AG04450 (cell line): ENCODE data around the gene XXYLT1. TPM values are rescaled to one million over a fixed set of nuclear protein-coding genes. Genes with fewer than 3 reads are reported as not detected.

Experiments used
- CTCF ChIA-PET: fragments of 300-600, 350-600 bp; formaldehyde crosslinking; extraction: SDS; loops from one replicate; lab custom pipeline; 2022; ENCODE audit warnings: antibody characterized with exemption, inconsistent platforms; lab: Charles Lee
- POLR2A ChIA-PET: fragments of 350-600 bp; formaldehyde crosslinking; extraction: SDS; loops from one replicate; lab custom pipeline; 2021; ENCODE audit warnings: antibody characterized with exemption, inconsistent platforms; lab: Yijun Ruan, JAX
- DNase-seq: peaks from one replicate; pipeline ENCODE4 v3.0.0-alpha.2; 2011; ENCODE audit warnings: low read depth, low spot score
- H3K27ac ChIP-seq: one replicate; pipeline ENCODE4 v1.5.1; 2012; ENCODE audit warnings: low read depth, low read length, control low read depth
- H3K27me3 ChIP-seq: one replicate; pipeline ENCODE4 v1.6.0; 2012; ENCODE audit warnings: low read length; ENCODE audit not compliant: control insufficient read depth, insufficient read depth
- H3K4me3 ChIP-seq: 2 replicates; pipeline ENCODE4 v1.5.1; 2011; ENCODE audit warnings: mild to moderate bottlenecking, low read depth, low read length, control low read depth
- H3K9me3 ChIP-seq: 2 replicates; pipeline ENCODE4 v1.5.1; 2012; ENCODE audit warnings: low read length; ENCODE audit not compliant: control insufficient read depth, insufficient read depth
- polyA plus RNA-seq: library from polyadenylated mRNA; depleted of rRNA; stranded (reverse); fragments of >200 nt; gene quantifications from 2 replicates; pipeline ENCODE4 v1.2.3, GENCODE V29; 2011
- TF ChIP-seq, protein P1 (sequence below): IDR thresholded peaks from 2 replicates; pipeline ENCODE4 v1.5.1; 2011; ENCODE audit warnings: low read depth, low read length, control low read depth, inconsistent platforms

Gene XXYLT1
- polyA plus RNA-seq, 1 experiment: 16.5 TPM

DNA sequence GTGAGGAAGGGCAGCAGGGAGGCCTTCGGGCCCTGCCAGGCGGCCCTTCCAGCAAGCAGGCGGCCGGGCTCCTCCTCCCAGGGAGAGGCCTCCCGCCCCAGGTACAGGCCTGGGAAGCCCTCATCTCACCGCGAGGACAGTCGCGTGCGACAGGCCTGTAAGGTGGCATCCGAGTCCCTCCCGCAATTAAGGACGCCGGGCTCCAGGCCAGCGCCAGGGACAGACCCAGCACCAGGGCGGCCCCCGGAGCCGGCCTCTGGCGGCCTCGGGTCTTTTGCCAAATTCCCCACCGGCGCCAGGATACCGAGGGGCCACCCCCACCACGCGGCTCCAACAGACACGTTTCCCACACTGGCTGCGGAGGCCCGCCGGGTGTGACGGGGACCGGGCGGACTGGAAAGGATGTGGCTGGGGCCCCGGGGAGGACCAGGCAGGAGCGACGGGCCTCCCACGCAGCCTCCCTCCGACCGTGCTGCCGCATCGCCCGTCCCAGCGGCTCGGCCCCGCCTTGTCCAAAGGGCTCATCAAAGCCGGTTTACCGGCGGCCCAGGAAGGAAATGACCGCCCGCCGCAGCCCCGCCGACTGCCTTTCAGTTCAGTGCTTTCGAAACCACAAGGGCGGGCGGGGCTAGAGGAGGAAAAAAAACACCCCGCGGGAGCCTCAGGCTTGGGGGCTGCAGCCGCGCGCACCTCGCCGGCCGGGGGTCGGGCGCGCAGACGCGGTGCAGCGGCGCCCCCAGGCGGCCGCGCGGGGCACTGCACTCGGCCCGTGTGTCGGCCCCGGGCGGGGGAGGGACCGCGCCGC lies 11.3 kb downstream of the XXYLT1 start:
- TF ChIP-seq, protein P1, sequence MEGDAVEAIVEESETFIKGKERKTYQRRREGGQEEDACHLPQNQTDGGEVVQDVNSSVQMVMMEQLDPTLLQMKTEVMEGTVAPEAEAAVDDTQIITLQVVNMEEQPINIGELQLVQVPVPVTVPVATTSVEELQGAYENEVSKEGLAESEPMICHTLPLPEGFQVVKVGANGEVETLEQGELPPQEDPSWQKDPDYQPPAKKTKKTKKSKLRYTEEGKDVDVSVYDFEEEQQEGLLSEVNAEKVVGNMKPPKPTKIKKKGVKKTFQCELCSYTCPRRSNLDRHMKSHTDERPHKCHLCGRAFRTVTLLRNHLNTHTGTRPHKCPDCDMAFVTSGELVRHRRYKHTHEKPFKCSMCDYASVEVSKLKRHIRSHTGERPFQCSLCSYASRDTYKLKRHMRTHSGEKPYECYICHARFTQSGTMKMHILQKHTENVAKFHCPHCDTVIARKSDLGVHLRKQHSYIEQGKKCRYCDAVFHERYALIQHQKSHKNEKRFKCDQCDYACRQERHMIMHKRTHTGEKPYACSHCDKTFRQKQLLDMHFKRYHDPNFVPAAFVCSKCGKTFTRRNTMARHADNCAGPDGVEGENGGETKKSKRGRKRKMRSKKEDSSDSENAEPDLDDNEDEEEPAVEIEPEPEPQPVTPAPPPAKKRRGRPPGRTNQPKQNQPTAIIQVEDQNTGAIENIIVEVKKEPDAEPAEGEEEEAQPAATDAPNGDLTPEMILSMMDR: no peak
- peak overlapping the region; percentile 74 for H3K4me3 ChIP-seq
- H3K9me3 ChIP-seq: no peaks in the 10 kb centered on the region; the same call in 1 of the 2 replicates
- CTCF ChIA-PET: interaction anchor here (1.6 to 4.7 kb wide), 4 partner anchors 11 to 588 kb away, joined by 6 to 36 read pairs (median 20); partner anchors contain the start of genes LSG1 and XXYLT1
- H3K27me3 ChIP-seq: no peaks in the 10 kb centered on the region
- POLR2A ChIA-PET: interaction anchor here (1.0 to 2.2 kb wide), 2 partner anchors 572 to 577 kb away, joined by 3 to 5 read pairs; no protein-coding TSS in a partner anchor
- DNase-seq: peak; percentile 78
- H3K27ac ChIP-seq: peak overlapping the region; percentile 88

DNA sequence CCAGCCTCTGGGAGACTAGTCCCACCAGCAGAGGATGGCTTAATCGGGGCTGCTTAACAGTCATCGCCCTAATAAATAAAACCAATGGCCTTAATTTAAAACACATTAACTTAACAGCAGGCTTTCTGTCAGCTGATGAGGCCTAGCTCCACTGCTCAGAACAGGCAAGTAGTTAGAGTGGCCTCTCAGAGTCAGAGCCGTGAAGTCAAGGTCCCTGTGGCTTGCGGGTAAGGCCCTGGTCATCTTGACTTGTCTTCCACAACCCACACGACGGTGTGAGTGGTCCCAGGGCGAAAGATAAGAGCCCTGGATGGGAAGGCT lies 11.8 kb downstream of the XXYLT1 start:
- no peaks in the 10 kb centered on the region; the same call in 1 of the 2 replicates for H3K9me3 ChIP-seq
- CTCF ChIA-PET: interaction anchor here (0.8 to 4.7 kb wide), 3 partner anchors 125 to 588 kb away, joined by 3 to 32 read pairs (median 6); partner anchors contain the start of gene LSG1
- POLR2A ChIA-PET: interaction anchor here (1.0 to 2.3 kb wide), 3 partner anchors 571 to 576 kb away, joined by 3 to 8 read pairs (median 7); partner anchors contain the start of gene FAM43A
- peak overlapping the region; percentile 88 for H3K27ac ChIP-seq
- DNase-seq: no peak
- TF ChIP-seq, protein P1: no peak
- peak overlapping the region; percentile 63 for H3K4me3 ChIP-seq
- no peaks in the 10 kb centered on the region for H3K27me3 ChIP-seq

GRCh38 chr3:195258449-195259153 lies 12.4 kb downstream of the XXYLT1 start:
- TF ChIP-seq, protein P1: no peak
- POLR2A ChIA-PET: interaction anchor here (0.5 to 2.3 kb wide), 4 partner anchors 256 to 576 kb away, joined by 3 to 8 read pairs (median 5); partner anchors contain the start of gene FAM43A
- Histone ChIP-seq H3K9me3 (no peaks in the 10 kb centered on the region; the same call in 1 of the 2 replicates), H3K27ac (peak overlapping the region; percentile 88), H3K27me3 (no peaks in the 10 kb centered on the region), H3K4me3 (no peak overlapping the region; the same call in 1 of the 2 replicates)
- CTCF ChIA-PET: interaction anchor here (0.8 to 4.7 kb wide), 4 partner anchors 125 to 587 kb away, joined by 3 to 32 read pairs (median 5); partner anchors contain the start of gene LSG1
- no peak for DNase-seq

GRCh38 chr3:195257454-195258448 lies 13.2 kb downstream of the XXYLT1 start:
- H3K27me3 ChIP-seq: no peaks in the 10 kb centered on the region
- H3K27ac ChIP-seq: peak overlapping the region; percentile 31
- ChIA-PET CTCF (interaction anchor here (1.5 to 4.7 kb wide), 3 partner anchors 151 to 586 kb away, joined by 4 to 32 read pairs (median 6); partner anchors contain the start of gene LSG1), POLR2A (interaction anchor here (0.5 to 2.3 kb wide), 3 partner anchors 255 to 575 kb away, joined by 3 to 8 read pairs (median 7); partner anchors contain the start of gene FAM43A)
- H3K9me3 ChIP-seq: no peaks in the 10 kb centered on the region; the same call in 1 of the 2 replicates
- H3K4me3 ChIP-seq: no peak overlapping the region
- DNase-seq: no peak
- TF ChIP-seq, protein P1: no peak
